ENCODE results near the gene BMPR1B.
"Not testable (repeated sequence)": the region's sequence is repeated elsewhere in the genome, so short reads cannot be mapped to it uniquely, and the experiment has no call there.

Gene BMPR1B

DNA sequence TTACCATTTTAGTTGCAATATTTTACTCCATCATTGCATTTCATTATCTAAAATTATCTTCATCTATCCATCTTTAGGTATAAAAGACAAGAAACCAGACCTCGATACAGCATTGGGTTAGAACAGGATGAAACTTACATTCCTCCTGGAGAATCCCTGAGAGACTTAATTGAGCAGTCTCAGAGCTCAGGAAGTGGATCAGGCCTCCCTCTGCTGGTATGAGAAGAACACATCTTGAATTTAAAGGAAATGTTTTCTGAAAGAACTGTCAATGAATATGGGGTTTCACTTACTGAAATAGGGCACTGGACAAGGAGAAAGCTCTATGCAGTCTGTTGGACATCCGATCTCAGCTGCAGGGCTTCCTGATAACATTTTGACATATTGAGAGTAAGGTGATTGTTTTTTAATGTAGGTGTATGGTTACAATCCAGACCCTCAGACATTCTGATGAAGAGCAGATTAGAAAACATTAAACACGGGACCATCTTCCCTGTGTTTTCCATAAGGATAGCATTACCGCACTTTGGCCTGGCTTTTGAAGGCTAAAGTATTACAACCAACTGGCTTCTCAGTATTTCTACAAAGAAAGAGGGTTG lies 367.2 kb downstream of the BMPR1B start:
- DNase-seq (ENCODE audit: low read depth in 2 of 3, low spot score in 1 of 3) = no peak

- no peak for DNase-seq (ENCODE audit: low read depth in 2 of 3, low spot score in 1 of 3)
Observed at GRCh38 chr4:95129031-95129430, 371.3 kb downstream of the BMPR1B start.

DNA sequence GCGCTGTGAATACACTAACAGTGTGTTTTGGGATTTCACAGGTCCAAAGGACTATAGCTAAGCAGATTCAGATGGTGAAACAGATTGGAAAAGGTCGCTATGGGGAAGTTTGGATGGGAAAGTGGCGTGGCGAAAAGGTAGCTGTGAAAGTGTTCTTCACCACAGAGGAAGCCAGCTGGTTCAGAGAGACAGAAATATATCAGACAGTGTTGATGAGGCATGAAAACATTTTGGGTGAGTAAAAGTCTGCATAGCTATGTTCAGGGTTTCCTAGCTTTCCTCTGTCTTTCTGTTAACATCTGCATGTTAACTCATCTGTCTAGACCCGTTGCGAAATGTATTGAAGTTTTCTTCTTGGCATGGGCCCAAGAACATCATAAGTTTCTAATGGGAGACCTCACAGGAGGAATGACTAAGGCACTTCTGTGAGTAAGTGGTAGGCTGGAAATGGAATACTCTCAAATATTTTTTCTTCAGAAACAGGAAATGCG lies 372.1 kb downstream of the BMPR1B start:
- peak in 1 of 3 donors; percentile 4 for DNase-seq (ENCODE audit: low read depth in 2 of 3, low spot score in 1 of 3)

GRCh38 chr4:95134016-95134415 lies 376.3 kb downstream of the BMPR1B start:
- DNase-seq (ENCODE audit: low read depth in 2 of 3, low spot score in 1 of 3) = not testable (repeated sequence)

- not testable (repeated sequence) for DNase-seq (ENCODE audit: low read depth in 2 of 3, low spot score in 1 of 3)
Observed at GRCh38 chr4:95139424-95139823, 381.7 kb downstream of the BMPR1B start.

- DNase-seq (ENCODE audit: low read depth in 2 of 3, low spot score in 1 of 3) = no peak
Observed at GRCh38 chr4:95141361-95141760, 383.6 kb downstream of the BMPR1B start.

DNA sequence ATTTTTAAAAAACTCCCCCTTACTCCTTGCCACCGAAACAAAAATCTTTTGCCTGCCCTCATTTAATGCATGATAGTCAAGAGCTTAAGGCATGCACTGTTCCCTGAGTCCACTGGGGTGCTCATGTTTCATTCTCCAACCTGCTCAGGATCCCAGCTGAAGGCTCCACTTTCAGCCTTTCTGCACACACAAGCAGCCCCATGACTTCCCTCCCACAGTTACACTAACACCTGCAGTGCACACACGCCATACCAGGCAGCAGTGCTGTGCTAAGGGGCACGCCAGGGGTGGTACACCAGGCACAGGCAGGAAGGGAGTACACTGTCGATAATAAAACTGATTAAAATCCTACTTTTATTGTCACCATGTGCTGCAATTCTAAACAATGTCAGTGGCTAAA lies 385.2 kb downstream of the BMPR1B start:
- DNase-seq (ENCODE audit: low read depth in 2 of 3, low spot score in 1 of 3) = no peak

- no peak for DNase-seq (ENCODE audit: low read depth in 2 of 3, low spot score in 1 of 3)
Observed at GRCh38 chr4:95151255-95151654, 393.5 kb downstream of the BMPR1B start.

GRCh38 chr4:95153182-95153581 lies 395.4 kb downstream of the BMPR1B start:
- no peak for DNase-seq (ENCODE audit: low read depth in 2 of 3, low spot score in 1 of 3)

DNA sequence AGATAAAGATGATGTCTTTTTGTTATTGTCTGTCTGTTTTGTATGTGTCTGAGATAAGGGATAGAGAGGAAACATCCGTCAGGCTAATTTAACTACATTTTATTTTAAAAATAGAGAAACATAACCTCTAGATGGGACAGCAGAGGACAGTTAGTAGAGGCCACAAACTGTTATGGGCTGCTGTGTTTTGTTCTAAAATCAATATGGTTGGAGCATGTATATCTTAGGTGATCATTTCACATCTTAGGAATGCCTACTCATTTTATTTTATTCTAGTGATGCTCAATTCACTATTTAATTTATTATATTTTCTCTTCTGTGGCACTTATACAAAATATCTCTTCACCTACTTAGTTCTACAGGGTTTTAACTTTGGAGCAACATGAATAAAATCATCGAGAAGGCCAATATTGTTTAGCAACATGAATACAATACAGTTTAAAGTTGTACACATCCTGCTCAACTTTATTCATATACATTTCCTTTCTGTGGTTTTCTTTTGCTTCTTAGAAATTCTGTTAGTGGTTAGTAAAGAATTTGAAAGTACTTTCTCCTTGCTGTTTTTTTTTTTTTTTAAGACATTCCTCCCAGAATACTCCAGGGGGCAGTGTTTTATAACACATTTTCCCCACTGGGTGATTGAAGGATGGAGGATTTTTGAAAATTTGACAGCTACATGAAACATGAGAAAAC lies 398.1 kb downstream of the BMPR1B start:
- peak in 1 of 3 donors; percentile 13 for DNase-seq (ENCODE audit: low read depth in 2 of 3, low spot score in 1 of 3)

DNA sequence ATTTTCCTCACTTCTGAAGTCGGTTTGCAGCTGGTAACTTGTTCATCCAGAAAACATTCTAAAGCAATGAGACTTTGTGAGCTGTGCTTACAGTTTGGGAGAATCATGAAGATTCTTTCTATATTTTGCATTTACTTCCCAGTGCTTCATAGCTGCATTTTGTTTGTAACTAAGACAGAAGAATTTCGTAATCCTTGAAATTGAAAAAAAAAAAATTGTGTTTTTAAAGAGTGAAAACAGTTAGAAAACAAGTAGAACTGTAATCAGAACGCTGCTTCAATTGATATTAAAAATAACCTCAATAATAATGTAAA lies 398.7 kb downstream of the BMPR1B start:
- DNase-seq (ENCODE audit: low read depth in 2 of 3, low spot score in 1 of 3) = no peak

DNA sequence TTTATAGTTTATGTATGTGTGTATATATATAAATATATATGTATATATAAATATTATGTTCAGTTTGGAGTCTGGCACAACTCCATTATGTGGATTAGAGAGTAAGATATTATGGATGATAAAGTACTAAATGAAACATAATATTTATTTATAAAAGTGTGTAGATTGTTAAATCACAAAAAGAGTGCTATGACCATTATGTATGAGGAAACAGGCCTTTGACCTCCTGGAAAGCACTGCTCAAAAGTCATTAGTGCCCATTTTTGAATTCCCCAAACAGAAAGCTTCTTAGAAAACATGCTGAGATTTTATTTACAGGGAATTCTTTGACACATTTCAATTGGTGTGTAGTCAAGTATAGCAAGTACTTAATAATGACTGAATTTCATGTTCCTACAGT lies 399.8 kb downstream of the BMPR1B start:
- DNase-seq (ENCODE audit: low read depth in 2 of 3, low spot score in 1 of 3) = no peak

- DNase-seq (ENCODE audit: low read depth in 2 of 3, low spot score in 1 of 3) = no peak
Observed at GRCh38 chr4:95158045-95158444, 400.3 kb downstream of the BMPR1B start.

DNA sequence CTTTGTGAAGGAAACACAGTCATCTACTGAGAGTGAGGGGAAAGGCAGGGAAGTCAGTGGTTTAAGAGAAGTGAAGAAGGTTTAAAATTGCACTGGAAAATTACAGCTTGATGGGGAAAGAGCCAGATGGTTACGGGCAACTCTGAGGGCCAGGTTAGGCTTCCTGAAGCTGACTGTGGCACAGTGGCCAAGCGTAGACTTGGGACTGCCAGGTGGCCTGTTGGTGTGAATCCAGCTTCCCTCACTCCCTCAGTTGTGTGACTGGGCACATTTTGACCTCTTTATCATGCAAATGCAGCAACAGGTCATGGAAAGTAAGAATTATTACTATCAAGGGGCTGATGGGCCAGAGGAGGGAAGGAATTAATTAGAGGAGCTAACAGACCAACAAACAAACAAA lies 400.9 kb downstream of the BMPR1B start:
- no peak for DNase-seq (ENCODE audit: low read depth in 2 of 3, low spot score in 1 of 3)

DNA sequence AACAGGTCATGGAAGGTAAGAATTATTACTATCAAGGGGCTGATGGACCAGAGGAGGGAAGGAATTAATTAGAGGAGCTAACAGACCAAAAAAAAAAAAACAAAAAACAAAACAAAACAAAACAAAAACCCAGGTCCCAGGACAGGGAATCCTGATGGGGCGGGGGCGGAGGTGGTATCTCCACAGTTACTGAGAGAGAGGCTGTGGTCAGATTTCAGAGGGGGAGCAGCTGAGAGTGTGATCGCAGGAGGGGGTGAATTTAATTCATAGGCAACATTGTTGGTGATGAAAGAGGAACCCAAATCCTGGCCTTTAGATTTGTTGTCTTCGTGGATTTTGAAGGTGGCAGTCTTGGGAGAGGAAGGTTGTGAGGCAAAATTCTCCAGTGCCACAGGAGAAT lies 401.6 kb downstream of the BMPR1B start:
- DNase-seq (ENCODE audit: low read depth in 2 of 3, low spot score in 1 of 3) = no peak

DNA sequence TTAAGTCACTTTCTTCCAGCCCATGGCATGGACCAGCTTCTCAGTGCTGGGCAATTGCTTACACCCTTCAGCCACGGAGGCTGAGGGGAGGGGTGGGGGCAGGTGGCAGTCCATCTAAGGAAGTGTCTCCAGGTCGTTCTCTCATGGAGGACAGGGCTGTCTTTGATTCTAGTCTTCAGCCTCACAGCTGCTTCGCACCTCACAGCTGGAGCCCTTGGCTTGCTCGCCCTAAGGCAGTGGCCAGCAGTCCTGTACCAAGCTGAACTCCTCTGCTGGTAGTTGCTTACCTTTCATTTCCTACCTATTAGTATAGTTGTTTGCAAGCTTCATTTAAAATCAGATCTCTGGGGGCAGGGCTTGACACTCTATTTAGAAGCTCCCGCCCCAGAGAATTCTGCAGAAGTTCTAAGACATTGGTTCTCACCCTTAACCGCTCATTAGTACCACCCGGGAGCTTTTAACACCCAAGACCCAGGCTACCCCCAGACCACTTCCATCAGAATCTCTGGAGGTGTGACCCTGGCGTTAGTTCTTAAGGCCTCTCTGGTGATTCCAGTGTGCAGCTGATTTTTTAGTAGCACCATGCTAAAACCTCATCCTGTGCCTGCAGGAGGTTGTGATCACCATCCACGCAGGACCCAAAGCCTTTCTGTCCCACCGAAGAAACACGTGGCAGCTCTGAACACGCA lies 404.2 kb downstream of the BMPR1B start:
- no peak for DNase-seq (ENCODE audit: low read depth in 2 of 3, low spot score in 1 of 3)

GRCh38 chr4:95162867-95163266 lies 405.1 kb downstream of the BMPR1B start:
- DNase-seq (ENCODE audit: low read depth in 2 of 3, low spot score in 1 of 3) = no peak

- peak in 1 of 3 donors; percentile 34 for DNase-seq (ENCODE audit: low read depth in 2 of 3, low spot score in 1 of 3)
Observed at GRCh38 chr4:95165926-95166524, 408.3 kb downstream of the BMPR1B start.

DNA sequence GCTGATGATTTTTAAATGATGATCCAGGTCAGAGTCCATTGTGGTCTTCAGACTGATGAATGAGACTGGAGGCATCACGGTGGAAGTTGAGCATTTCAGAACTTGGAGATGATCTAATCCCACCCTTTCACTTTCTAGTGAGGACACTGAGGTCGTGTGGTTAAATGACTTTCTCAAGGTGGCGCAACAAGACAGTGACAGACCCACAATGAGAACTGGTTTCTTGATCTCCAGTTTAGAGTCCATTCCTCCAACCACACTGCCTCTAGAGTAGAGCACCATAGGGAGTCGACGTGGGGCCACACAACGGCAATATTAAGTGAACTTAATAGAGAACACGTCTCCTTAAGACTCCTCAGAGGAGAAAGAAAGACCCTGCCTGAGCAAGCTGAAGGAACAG lies 410.1 kb downstream of the BMPR1B start:
- no peak for DNase-seq (ENCODE audit: low read depth in 2 of 3, low spot score in 1 of 3)

- DNase-seq (ENCODE audit: low read depth in 2 of 3, low spot score in 1 of 3) = no peak
Observed at GRCh38 chr4:95170176-95170575, 412.4 kb downstream of the BMPR1B start.

- DNase-seq (ENCODE audit: low read depth in 2 of 3, low spot score in 1 of 3) = not testable (repeated sequence)
Observed at GRCh38 chr4:95171377-95171776, 413.6 kb downstream of the BMPR1B start.

- DNase-seq (ENCODE audit: low read depth in 2 of 3, low spot score in 1 of 3) = no peak
Observed at GRCh38 chr4:95178938-95179337, 421.2 kb downstream of the BMPR1B start.

All from stimulated activated CD4-positive, alpha-beta T cell treated with anti-CD3 and anti-CD28 coated beads, Interleukin-12 subunit alpha, Interleukin-12 subunit beta, amount 100 ng/mL, for 48 hours (primary cell).